ENCODE results near the gene MYH9. TPM values are rescaled to one million over a fixed set of nuclear protein-coding genes. Genes with fewer than 3 reads are reported as not detected.

Gene MYH9
- total RNA-seq, 4 donors from 2014 or later = 284 to 323 (median 294) TPM

DNA sequence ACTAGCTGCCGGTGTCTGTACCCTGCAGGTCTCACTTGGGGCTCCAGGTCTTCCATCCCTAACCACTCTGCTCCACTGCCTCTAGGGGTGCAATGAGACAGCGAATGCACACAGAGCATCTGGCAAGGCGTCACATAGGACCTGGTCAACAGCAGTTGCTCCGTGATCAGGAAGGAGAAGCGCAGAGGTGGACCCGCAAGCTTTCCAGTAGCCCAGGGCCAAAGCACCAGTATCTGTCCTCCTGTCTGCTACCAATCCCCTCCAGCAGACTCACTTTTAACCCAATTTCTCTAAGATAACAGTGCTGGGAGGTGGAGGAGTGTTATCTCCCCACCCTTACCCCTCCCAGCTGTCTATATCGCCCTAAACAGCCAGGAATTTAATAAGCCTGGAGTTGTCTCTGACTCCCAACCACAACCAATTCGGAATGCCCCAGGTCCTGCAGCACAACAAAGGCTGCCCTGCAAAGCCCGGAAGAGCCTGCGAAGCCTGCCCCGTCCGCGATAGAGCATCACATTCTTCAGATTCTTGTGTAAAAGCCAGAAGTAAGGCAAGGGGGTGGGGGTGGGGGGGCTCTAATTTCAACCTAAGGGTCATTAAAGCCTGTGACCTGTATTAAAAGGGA lies 19.3 kb downstream of the MYH9 start:
- TF ChIP-seq POLR2A (IDR thresholded peaks at IDR 0.05) = no peak
- no peak for TF ChIP-seq EP300 (IDR thresholded peaks at IDR 0.05)
- TF ChIP-seq POLR2AphosphoS5 (IDR thresholded peaks at IDR 0.05) = no peak
- TF ChIP-seq, protein P1, sequence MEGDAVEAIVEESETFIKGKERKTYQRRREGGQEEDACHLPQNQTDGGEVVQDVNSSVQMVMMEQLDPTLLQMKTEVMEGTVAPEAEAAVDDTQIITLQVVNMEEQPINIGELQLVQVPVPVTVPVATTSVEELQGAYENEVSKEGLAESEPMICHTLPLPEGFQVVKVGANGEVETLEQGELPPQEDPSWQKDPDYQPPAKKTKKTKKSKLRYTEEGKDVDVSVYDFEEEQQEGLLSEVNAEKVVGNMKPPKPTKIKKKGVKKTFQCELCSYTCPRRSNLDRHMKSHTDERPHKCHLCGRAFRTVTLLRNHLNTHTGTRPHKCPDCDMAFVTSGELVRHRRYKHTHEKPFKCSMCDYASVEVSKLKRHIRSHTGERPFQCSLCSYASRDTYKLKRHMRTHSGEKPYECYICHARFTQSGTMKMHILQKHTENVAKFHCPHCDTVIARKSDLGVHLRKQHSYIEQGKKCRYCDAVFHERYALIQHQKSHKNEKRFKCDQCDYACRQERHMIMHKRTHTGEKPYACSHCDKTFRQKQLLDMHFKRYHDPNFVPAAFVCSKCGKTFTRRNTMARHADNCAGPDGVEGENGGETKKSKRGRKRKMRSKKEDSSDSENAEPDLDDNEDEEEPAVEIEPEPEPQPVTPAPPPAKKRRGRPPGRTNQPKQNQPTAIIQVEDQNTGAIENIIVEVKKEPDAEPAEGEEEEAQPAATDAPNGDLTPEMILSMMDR (IDR thresholded peaks at IDR 0.05) = peak in 1 of 2 donors; percentile 11
- 23% methylated on average over 13 of the region's 13 CpGs for WGBS
- no peak for DNase-seq (ENCODE audit: low spot score in 2 of 2)
- Histone ChIP-seq H3K27me3 (no peaks in the 10 kb centered on the region), H3K9me3 (no peaks in the 10 kb centered on the region), H3K4me1 (peaks cover 100% of the 10 kb centered on the region), H3K27ac (peak overlapping the region; percentile 83), H3K36me3 (no peaks in the 10 kb centered on the region), H3K4me3 (no peak overlapping the region)

DNA sequence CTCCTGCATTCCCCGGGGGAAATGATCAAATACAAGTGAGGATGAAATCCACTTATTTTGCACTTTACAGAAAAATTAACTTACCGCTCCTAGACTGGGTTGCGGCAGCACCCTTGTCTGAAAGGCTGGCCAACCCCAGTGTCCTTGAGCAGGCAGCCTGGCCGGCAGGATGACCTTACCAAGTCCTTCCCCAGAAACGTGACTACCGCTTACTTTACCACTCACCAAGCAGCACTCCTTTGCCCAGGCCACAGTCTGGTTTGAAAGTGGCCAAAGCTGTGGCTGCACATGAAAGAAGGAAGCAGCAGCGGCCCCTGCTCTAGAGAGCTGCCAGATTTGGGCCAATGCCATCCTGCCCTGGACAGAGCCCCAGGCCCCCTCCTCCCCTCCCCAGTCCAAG lies 20.3 kb downstream of the MYH9 start:
- H3K4me1 ChIP-seq = peaks cover 100% of the 10 kb centered on the region
- 60% methylated on average over 7 of the region's 7 CpGs for WGBS
- H3K4me3 ChIP-seq = no peak overlapping the region
- no peak for DNase-seq (ENCODE audit: low spot score in 2 of 2)
- no peaks in the 10 kb centered on the region for H3K27me3 ChIP-seq
- TF ChIP-seq POLR2AphosphoS5 (IDR thresholded peaks at IDR 0.05) (no peak), POLR2A (IDR thresholded peaks at IDR 0.05) (no peak), EP300 (IDR thresholded peaks at IDR 0.05) (no peak)
- TF ChIP-seq, protein P1 (IDR thresholded peaks at IDR 0.05) = no peak
- H3K36me3 ChIP-seq = no peaks in the 10 kb centered on the region
- no peaks in the 10 kb centered on the region for H3K9me3 ChIP-seq
- H3K27ac ChIP-seq = no peak overlapping the region

DNA sequence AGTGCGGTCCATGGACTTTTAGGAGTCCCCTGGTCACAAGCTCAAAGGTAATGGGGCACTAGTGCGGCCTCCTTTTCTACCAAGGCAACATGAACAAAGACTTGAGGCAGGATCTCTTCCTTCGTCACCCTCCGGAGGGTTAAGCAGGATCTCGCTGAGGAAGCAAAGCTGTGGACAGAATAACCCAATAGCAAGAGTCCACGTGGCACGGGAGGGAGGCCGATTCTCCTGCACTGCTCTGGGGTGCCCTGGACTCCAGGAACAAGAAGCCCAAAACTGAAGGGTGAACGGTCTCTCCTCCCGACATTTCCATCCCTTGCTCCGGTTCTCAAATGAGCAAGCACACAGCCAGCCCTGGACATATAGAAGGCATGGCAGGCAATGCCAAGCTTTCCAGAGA lies 20.7 kb downstream of the MYH9 start:
- TF ChIP-seq POLR2AphosphoS5 (IDR thresholded peaks at IDR 0.05) (no peak), EP300 (IDR thresholded peaks at IDR 0.05) (no peak), POLR2A (IDR thresholded peaks at IDR 0.05) (no peak)
- TF ChIP-seq, protein P1 (IDR thresholded peaks at IDR 0.05) = no peak
- H3K4me3 ChIP-seq = no peak overlapping the region
- no peak overlapping the region for H3K27ac ChIP-seq
- DNase-seq (ENCODE audit: low spot score in 2 of 2) = no peak
- H3K9me3 ChIP-seq = no peaks in the 10 kb centered on the region
- peaks cover 100% of the 10 kb centered on the region for H3K4me1 ChIP-seq
- 62% methylated on average over 11 of the region's 11 CpGs for WGBS
- no peaks in the 10 kb centered on the region for H3K36me3 ChIP-seq
- no peaks in the 10 kb centered on the region for H3K27me3 ChIP-seq

DNA sequence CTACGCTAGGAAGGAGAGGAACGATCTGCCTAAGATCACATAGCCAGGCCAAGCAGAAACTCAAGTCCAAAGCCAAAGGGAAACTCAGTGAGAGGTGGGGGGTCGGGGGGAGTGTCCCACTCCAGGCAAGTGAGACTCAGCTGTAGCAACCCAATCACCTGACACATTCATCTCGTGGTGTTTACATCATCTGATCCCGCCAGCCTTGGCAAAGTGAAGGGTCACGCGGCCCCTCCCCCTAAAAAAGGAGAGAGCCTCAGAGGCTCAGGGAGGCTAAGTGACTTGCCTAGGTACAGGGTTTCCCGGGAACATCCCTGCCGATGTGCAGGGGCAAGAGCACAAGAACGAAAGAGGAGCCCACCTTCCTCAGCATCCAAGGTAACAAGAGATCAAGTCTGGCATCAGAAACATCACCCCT lies 21.5 kb downstream of the MYH9 start:
- Histone ChIP-seq H3K36me3 (no peaks in the 10 kb centered on the region), H3K27ac (peak overlapping the region; percentile 78), H3K9me3 (no peaks in the 10 kb centered on the region), H3K27me3 (no peaks in the 10 kb centered on the region), H3K4me3 (no peak overlapping the region), H3K4me1 (peaks cover 100% of the 10 kb centered on the region)
- peak; percentile 13 for TF ChIP-seq EP300 (IDR thresholded peaks at IDR 0.05)
- TF ChIP-seq, protein P1 (IDR thresholded peaks at IDR 0.05) = no peak
- WGBS = 53% methylated on average over 7 of the region's 10 CpGs
- no peak for DNase-seq (ENCODE audit: low spot score in 2 of 2)

DNA sequence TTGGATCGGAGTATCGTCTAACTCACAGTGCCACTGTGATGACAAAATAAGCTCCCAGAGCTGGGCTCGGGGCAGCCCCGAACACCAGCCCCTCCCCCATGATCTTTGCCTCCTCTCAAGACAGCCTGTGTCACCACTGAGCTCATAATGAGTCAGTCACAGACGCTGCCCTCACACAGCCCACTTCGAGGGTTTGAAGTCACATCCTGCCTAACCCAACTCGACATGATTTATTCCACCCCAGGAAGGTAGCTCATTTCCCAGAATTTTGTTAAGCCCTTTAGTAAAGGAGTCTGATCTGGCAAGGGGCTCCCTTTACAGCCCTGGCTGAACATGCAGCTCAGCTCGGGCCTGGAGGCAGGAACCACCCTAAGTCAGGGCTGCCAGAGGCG lies 22.8 kb downstream of the MYH9 start:
- 18% methylated on average over 6 of the region's 9 CpGs for WGBS
- Histone ChIP-seq H3K9me3 (no peaks in the 10 kb centered on the region), H3K27me3 (no peaks in the 10 kb centered on the region), H3K36me3 (no peaks in the 10 kb centered on the region), H3K4me1 (peaks cover 98% of the 10 kb centered on the region), H3K27ac (peak overlapping the region; percentile 78), H3K4me3 (no peak overlapping the region)
- no peak for TF ChIP-seq POLR2AphosphoS5 (IDR thresholded peaks at IDR 0.05)
- no peak for TF ChIP-seq POLR2A (IDR thresholded peaks at IDR 0.05)
- TF ChIP-seq, protein P1 (IDR thresholded peaks at IDR 0.05) = no peak
- TF ChIP-seq EP300 (IDR thresholded peaks at IDR 0.05) = no peak
- DNase-seq (ENCODE audit: low spot score in 2 of 2) = no peak
